Activated T-cell treated with anti-CD3 and anti-CD28 coated beads, Interleukin-2, amount 50 U/mL, for 48 hours (primary cell): Measurements from ENCODE around the gene SPSB1.

ENCODE experiments used
- DNase-seq, 2 experiments: peaks; one replicate each; pipeline ENCODE4 v3.0.0-alpha.2; 2020

The SPSB1 gene

GRCh38 chr1:9397997-9398526 is 105.4 kb downstream of the SPSB1 start:
- no peak for DNase-seq

- no peak for DNase-seq
Measured at GRCh38 chr1:9399510-9400424, 107.1 kb downstream of the SPSB1 start.

GRCh38 chr1:9400425-9401079 is 107.9 kb downstream of the SPSB1 start:
- peak in 1 of 2 experiments; percentile 32 for DNase-seq

- no peak for DNase-seq
Measured at GRCh38 chr1:9401080-9401453, 108.4 kb downstream of the SPSB1 start.

GRCh38 chr1:9402256-9402616 is 109.5 kb downstream of the SPSB1 start:
- no peak for DNase-seq

GRCh38 chr1:9402717-9403225 is 110.1 kb downstream of the SPSB1 start:
- DNase-seq, result no peak

- no peak for DNase-seq
Measured at GRCh38 chr1:9404117-9404914, 111.6 kb downstream of the SPSB1 start.

- no peak for DNase-seq
Measured at GRCh38 chr1:9406111-9406510, 113.4 kb downstream of the SPSB1 start.

GRCh38 chr1:9410737-9411297 is 118.1 kb downstream of the SPSB1 start:
- DNase-seq, result peak; percentile 31 to 36

GRCh38 chr1:9413071-9413876 is 120.6 kb downstream of the SPSB1 start:
- peak; percentile 81 to 82 for DNase-seq

- no peak for DNase-seq
Measured at GRCh38 chr1:9413877-9414213, 121.2 kb downstream of the SPSB1 start.

GRCh38 chr1:9416506-9416905 is 123.8 kb downstream of the SPSB1 start:
- no peak for DNase-seq

GRCh38 chr1:9416918-9417500 is 124.3 kb downstream of the SPSB1 start:
- no peak for DNase-seq

- peak; percentile 32 to 46 for DNase-seq
Measured at GRCh38 chr1:9417695-9418094, 125.0 kb downstream of the SPSB1 start.

- no peak for DNase-seq
Measured at GRCh38 chr1:9418851-9419250, 126.2 kb downstream of the SPSB1 start.
